Forelimb muscle (tissue), 1 donor: ENCODE results near the gene TECR. TPM values are rescaled to one million over a fixed set of nuclear protein-coding genes. Genes with fewer than 3 reads are reported as not detected.
"Not testable (repeated sequence)": the region's sequence is repeated elsewhere in the genome, so short reads cannot be mapped to it uniquely, and the experiment has no call there.

Experiments used
- DNase-seq: peaks from one replicate; pipeline ENCODE4 v3.0.0-alpha.2; 2013; ENCODE audit warnings: low read depth
- polyA plus RNA-seq: library from polyadenylated mRNA; unstranded; fragments of 120-200 nt; gene quantifications from one replicate; pipeline ENCODE4 v1.2.1, GENCODE V29; 2013; ENCODE audit not compliant: insufficient read length

The TECR gene
- polyA plus RNA-seq, 1 donor = 119 TPM

- DNase-seq = no peak
Measured at GRCh38 chr19:14536926-14537692, 7.7 kb downstream of the TECR start.

GRCh38 chr19:14540741-14541525, 11.5 kb downstream of the TECR start:
- no peak for DNase-seq

- not testable (repeated sequence) for DNase-seq
Measured at GRCh38 chr19:14541979-14542378, 12.6 kb downstream of the TECR start.

GRCh38 chr19:14542711-14543328, 13.4 kb downstream of the TECR start:
- DNase-seq = no peak

- DNase-seq = no peak
Measured at GRCh38 chr19:14544047-14544446, 14.7 kb downstream of the TECR start.

- no peak for DNase-seq
Measured at GRCh38 chr19:14544977-14545715, 15.8 kb downstream of the TECR start.

GRCh38 chr19:14545716-14546082, 16.3 kb downstream of the TECR start:
- DNase-seq = no peak

- DNase-seq = no peak
Measured at GRCh38 chr19:14550201-14550754, 20.9 kb downstream of the TECR start.

GRCh38 chr19:14551134-14552005, 22.0 kb downstream of the TECR start:
- DNase-seq = not testable (repeated sequence)

- not testable (repeated sequence) for DNase-seq
Measured at GRCh38 chr19:14552006-14552360, 22.6 kb downstream of the TECR start.

GRCh38 chr19:14553042-14553938, 23.9 kb downstream of the TECR start:
- DNase-seq = no peak

- no peak for DNase-seq
Measured at GRCh38 chr19:14553939-14554243, 24.5 kb downstream of the TECR start.

- DNase-seq = no peak
Measured at GRCh38 chr19:14554382-14554812, 25.0 kb downstream of the TECR start.

GRCh38 chr19:14555918-14556661, 26.7 kb downstream of the TECR start:
- DNase-seq = no peak

GRCh38 chr19:14556662-14557188, 27.3 kb downstream of the TECR start:
- DNase-seq = no peak

GRCh38 chr19:14558370-14559066, 29.1 kb downstream of the TECR start:
- DNase-seq = no peak

GRCh38 chr19:14559916-14560775, 30.8 kb downstream of the TECR start:
- DNase-seq = no peak
